ENCODE results near the gene KIFC3.

DNA sequence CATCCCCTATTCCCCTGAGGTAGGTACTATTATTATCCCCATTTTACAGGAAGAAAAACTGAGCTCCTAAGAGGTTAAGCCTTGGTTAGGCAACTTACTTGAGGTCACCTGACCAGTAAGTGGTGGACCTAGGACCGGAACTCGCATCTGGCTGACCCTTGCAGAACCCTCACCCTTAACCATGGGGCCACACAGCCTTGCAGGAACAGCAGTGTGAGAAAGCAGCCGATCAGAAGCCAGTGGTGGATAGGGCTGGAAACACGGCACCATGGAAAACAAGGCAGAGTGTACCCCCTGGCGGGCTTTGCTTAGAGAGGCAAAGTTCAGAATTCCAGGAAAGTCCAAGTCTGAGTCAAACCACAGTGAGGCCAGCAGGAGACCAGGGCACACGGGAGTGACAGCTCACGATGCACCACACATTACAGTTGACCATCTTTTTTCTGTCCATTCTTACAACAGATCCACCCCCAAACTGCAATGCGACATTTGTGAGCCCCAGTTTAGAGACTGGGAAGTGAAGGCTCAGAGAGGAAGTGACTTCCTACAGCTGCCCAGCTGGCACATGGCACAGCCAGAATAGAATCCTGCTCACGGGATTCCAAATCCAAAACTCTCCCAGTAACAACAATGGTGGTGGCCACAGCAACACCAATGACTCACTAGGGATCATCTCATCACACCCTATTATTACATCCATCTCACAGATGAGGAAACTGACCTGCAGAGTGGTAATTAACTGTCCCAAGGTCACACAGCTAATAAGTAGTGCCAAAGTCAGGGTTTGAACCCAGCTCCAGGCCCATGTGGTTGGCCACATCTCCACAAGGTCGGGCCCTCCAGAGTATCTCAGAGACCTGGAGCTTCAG lies 20.3 kb downstream of the KIFC3 start:
- TF ChIP-seq, protein P1, sequence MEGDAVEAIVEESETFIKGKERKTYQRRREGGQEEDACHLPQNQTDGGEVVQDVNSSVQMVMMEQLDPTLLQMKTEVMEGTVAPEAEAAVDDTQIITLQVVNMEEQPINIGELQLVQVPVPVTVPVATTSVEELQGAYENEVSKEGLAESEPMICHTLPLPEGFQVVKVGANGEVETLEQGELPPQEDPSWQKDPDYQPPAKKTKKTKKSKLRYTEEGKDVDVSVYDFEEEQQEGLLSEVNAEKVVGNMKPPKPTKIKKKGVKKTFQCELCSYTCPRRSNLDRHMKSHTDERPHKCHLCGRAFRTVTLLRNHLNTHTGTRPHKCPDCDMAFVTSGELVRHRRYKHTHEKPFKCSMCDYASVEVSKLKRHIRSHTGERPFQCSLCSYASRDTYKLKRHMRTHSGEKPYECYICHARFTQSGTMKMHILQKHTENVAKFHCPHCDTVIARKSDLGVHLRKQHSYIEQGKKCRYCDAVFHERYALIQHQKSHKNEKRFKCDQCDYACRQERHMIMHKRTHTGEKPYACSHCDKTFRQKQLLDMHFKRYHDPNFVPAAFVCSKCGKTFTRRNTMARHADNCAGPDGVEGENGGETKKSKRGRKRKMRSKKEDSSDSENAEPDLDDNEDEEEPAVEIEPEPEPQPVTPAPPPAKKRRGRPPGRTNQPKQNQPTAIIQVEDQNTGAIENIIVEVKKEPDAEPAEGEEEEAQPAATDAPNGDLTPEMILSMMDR (IDR thresholded peaks at IDR 0.05; ENCODE audit: low read depth, low read length, poor library complexity, severe bottlenecking), result no peak
- TF ChIP-seq EZH2phosphoT487 (IDR thresholded peaks at IDR 0.05; ENCODE audit: borderline replicate concordance, low read length), result no peak

Data from DOHH2 (cell line).